ENCODE measurements around the gene PKHD1. TPM values are rescaled to one million over a fixed set of nuclear protein-coding genes. Genes with fewer than 3 reads are reported as not detected.

PKHD1 gene
- total and polyA plus RNA-seq, 2 of the 13 experiments (the other 11 are each of a cell fraction or from before 2014, with no cell fraction given), result 0.01 to 0.13 TPM

GRCh38 chr6:52115145-52115741 is 27.8 kb upstream of the PKHD1 start (continued):
- TF ChIP-seq ZNF607 (CRISPR knock-in tag; IDR thresholded peaks at IDR 0.05; ENCODE audit: borderline replicate concordance) (no peak), PRPF4 (IDR thresholded peaks at IDR 0.05; ENCODE audit: low read depth, low read length, poor library complexity, severe bottlenecking) (no peak)

DNA sequence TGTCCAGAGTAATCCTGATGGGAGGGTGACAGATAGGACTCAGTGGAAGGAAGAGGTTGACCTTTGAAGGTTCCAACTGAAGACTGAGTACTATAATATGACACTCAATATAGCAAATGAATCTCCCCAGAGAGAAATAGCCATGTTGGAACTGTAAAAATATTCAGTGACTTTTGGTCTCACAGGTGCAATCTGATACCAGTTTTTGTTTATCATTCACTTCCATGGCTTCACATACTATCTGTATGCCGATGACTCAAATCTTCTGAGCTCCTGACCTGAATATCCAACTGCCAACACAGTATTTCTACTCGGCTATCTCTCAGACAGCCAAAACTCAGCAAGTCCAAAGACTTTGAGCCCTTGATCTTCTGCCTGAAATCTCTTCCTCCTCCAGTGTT is 21.8 kb upstream of the PKHD1 start:
- Histone ChIP-seq H3K4me3 (replicated peaks in 1 of 3; ENCODE audit: insufficient read depth in 1 of 3, low read depth in 2 of 3, low read length in 3 of 3) (no peak overlapping the region), H2AFZ (ENCODE audit: low read length) (no peak overlapping the region), H4K20me1 (ENCODE audit: insufficient read depth, low read length) (no peaks in the 10 kb centered on the region), H3K4me1 (ENCODE audit: insufficient read depth, low read length) (no peaks in the 10 kb centered on the region), H3K79me2 (ENCODE audit: insufficient read depth, low read length) (no peaks in the 10 kb centered on the region), H3K27me3 (ENCODE audit: control insufficient read depth in 1 of 2, insufficient read depth in 2 of 2, low read length in 2 of 2) (no peaks in the 10 kb centered on the region), H3K4me2 (ENCODE audit: low read depth, low read length) (no peak overlapping the region), H3K9ac (ENCODE audit: insufficient read depth, low read depth, low read length) (no peak overlapping the region), H3K9me3 (ENCODE audit: low read length) (no peaks in the 10 kb centered on the region), H3K36me3 (replicated peaks in 1 of 2; ENCODE audit: control insufficient read depth in 1 of 2, insufficient read depth in 2 of 2, low read length in 2 of 2) (no peaks in the 10 kb centered on the region), H3K27ac (ENCODE audit: extremely low read length, insufficient read depth, low read length) (no peak overlapping the region)
- POLR2A ChIA-PET, result no interaction called here
- FAIRE-seq, result no peak
- DNase-seq (ENCODE audit: low spot score), result no peak
- intact Hi-C loops (cut with micrococcal nuclease; ENCODE audit: unreplicated experiment) (no loop called here), in situ Hi-C loops (cut with HindIII; ENCODE audit: extremely low pct_ligation_motif_present, low pct_unique_long_range_greater_than_20kb) (no loop called here)
- no peak for ATAC-seq
- CTCF ChIA-PET (ENCODE audit: low intra/inter-chr PET ratio, low total read pairs), result no interaction called here
- no peak for TF ChIP-seq KDM5B (CRISPR knock-in tag; IDR thresholded peaks at IDR 0.05; ENCODE audit: borderline replicate concordance)
- TF ChIP-seq ZNF788 (CRISPR knock-in tag; IDR thresholded peaks at IDR 0.05; ENCODE audit: borderline replicate concordance), result no peak
- WGBS (ENCODE audit: low lambda C conversion rate), result 2% methylated on average over 2 of the region's 2 CpGs
- BruUV-seq (replicated peaks), result no TSS peak

DNA sequence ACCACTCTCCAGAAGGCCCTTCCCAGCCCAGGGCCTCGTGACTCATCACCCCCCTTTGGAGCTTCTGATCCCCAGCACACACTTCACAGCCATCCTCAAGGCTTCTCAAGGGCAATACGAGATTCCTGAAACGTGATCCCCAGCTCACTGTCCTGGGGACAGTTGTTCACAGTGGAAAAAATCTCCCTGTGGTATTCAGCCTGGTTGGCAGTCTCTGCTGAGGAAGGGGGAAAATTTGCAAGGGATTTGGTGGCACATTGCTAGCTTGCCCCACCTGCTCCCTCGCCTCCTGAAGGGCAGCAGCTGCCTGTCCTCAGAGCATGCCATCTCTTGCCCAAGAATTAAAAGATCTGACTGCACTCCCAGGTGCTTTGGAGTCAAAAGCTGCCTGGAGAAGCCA is 20.7 kb upstream of the PKHD1 start:
- no TSS peak for BruUV-seq (replicated peaks)
- H3K27me3 ChIP-seq (ENCODE audit: control insufficient read depth in 1 of 2, insufficient read depth in 2 of 2, low read length in 2 of 2), result no peaks in the 10 kb centered on the region
- H4K20me1 ChIP-seq (ENCODE audit: insufficient read depth, low read length), result no peaks in the 10 kb centered on the region
- ChIA-PET CTCF (ENCODE audit: low intra/inter-chr PET ratio, low total read pairs) (no interaction called here), POLR2A (no interaction called here)
- intact Hi-C loops (cut with micrococcal nuclease; ENCODE audit: unreplicated experiment) (no loop called here), in situ Hi-C loops (cut with HindIII; ENCODE audit: extremely low pct_ligation_motif_present, low pct_unique_long_range_greater_than_20kb) (no loop called here)
- H3K4me1 ChIP-seq (ENCODE audit: insufficient read depth, low read length), result no peaks in the 10 kb centered on the region
- no peaks in the 10 kb centered on the region for H3K36me3 ChIP-seq (replicated peaks in 1 of 2; ENCODE audit: control insufficient read depth in 1 of 2, insufficient read depth in 2 of 2, low read length in 2 of 2)
- FAIRE-seq, result no peak
- H3K9ac ChIP-seq (ENCODE audit: insufficient read depth, low read depth, low read length), result no peak overlapping the region
- whole genome bisulfite sequencing (ENCODE audit: low lambda C conversion rate), result 4% methylated on average over 4 of the region's 4 CpGs
- no peak for ATAC-seq
- H3K27ac ChIP-seq (ENCODE audit: extremely low read length, insufficient read depth, low read length), result no peak overlapping the region
- H3K9me3 ChIP-seq (ENCODE audit: low read length), result no peaks in the 10 kb centered on the region
- no peak overlapping the region for H3K4me2 ChIP-seq (ENCODE audit: low read depth, low read length)
- no peaks in the 10 kb centered on the region for H3K79me2 ChIP-seq (ENCODE audit: insufficient read depth, low read length)
- no peak for DNase-seq (ENCODE audit: low spot score)
- H2AFZ ChIP-seq (ENCODE audit: low read length), result no peak overlapping the region
- H3K4me3 ChIP-seq (replicated peaks in 1 of 3; ENCODE audit: insufficient read depth in 1 of 3, low read depth in 2 of 3, low read length in 3 of 3), result no peak overlapping the region
- TF ChIP-seq SP140L (CRISPR knock-in tag; IDR thresholded peaks at IDR 0.05; ENCODE audit: borderline replicate concordance) (no peak), ZNF121 (CRISPR knock-in tag; IDR thresholded peaks at IDR 0.05) (no peak), HMGXB4 (CRISPR knock-in tag; IDR thresholded peaks at IDR 0.05; ENCODE audit: borderline replicate concordance in 1 of 2, low read depth in 1 of 2) (no peak), NR0B2 (CRISPR knock-in tag; IDR thresholded peaks at IDR 0.05) (no peak), U2AF1 (optimal IDR thresholded peaks at IDR 0.05; ENCODE audit: low read depth, low read length) (no peak), ZNF331 (CRISPR knock-in tag; IDR thresholded peaks at IDR 0.05) (no peak), ZNF570 (CRISPR knock-in tag; IDR thresholded peaks at IDR 0.05; ENCODE audit: borderline replicate concordance) (no peak), GTF2F1 (IDR thresholded peaks at IDR 0.05; ENCODE audit: low read length) (no peak), SAP130 (CRISPR knock-in tag; IDR thresholded peaks at IDR 0.05; ENCODE audit: low read depth) (no peak), NKX3-1 (CRISPR knock-in tag; IDR thresholded peaks at IDR 0.05) (no peak), PLRG1 (conservative IDR thresholded peaks at IDR 0.05) (no peak), NAIF1 (CRISPR knock-in tag; IDR thresholded peaks at IDR 0.05; ENCODE audit: borderline replicate concordance) (no peak), ZBTB38 (CRISPR knock-in tag; IDR thresholded peaks at IDR 0.05) (no peak)

Measured in HepG2 (cell line).